Measurements from ENCODE around the gene HES6. TPM values are rescaled to one million over a fixed set of nuclear protein-coding genes. Genes with fewer than 3 reads are reported as not detected.
A peak's percentile ranks its signal among the peaks of the same experiment; 100 is the strongest.

HES6 gene
- total and polyA plus RNA-seq, 2 experiments from 2014 or later: 17.8 to 23.0 TPM

- H2AFZ ChIP-seq: no peak overlapping the region
- TF ChIP-seq EZH2phosphoT487 (IDR thresholded peaks at IDR 0.05; ENCODE audit: low read depth, severe bottlenecking, unreplicated experiment): no peak
- no peaks in the 10 kb centered on the region for H3K9me2 ChIP-seq (replicated peaks; ENCODE audit: insufficient read depth)
- no peak for DNase-seq (ENCODE audit: low spot score)
- H3K79me2 ChIP-seq: no peaks in the 10 kb centered on the region
- H3K4me3 ChIP-seq: no peak overlapping the region
- peak overlapping the region; percentile 74 for H3K27ac ChIP-seq
- H3K27me3 ChIP-seq: no peaks in the 10 kb centered on the region
- no peaks in the 10 kb centered on the region for H4K20me1 ChIP-seq (ENCODE audit: insufficient read depth, poor library complexity, severe bottlenecking)
- no peak overlapping the region for H3K4me2 ChIP-seq
- H3K4me1 ChIP-seq (ENCODE audit: insufficient read depth): peaks cover 12% of the 10 kb centered on the region
- WGBS (ENCODE audit: low lambda C conversion rate, missing lambda C conversion rate): 97% methylated on average over 16 of the region's 16 CpGs
- no peaks in the 10 kb centered on the region for H3K36me3 ChIP-seq (replicated peaks; ENCODE audit: insufficient read depth, low read depth)
- H3K9me3 ChIP-seq (ENCODE audit: low read depth): no peaks in the 10 kb centered on the region
Observed at GRCh38 chr2:238261718-238262375, 22.0 kb upstream of the HES6 start.

DNA sequence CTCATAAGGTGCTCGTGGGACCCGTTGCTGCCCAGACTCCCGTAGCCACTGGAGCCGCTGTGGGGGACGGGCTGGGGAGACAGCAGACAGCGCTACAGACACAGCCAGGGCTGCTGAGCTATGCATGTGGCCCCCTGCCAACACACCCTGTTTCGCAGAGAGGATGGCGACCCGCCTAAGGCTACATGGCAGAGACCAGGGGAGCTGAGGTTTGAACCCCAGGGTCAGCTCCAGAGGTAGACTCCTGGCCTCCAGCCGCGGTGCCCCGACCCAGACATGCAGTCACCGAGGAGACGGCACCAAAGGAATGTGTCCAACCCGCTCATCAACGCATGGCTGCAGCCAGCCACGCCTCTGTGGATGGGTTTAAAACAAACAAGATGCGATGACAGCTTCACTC, 21.0 kb upstream of the HES6 start:
- Histone ChIP-seq H2AFZ (no peak overlapping the region), H3K4me1 (ENCODE audit: insufficient read depth) (peaks cover 12% of the 10 kb centered on the region)
- DNase-seq (ENCODE audit: low spot score): no peak

DNA sequence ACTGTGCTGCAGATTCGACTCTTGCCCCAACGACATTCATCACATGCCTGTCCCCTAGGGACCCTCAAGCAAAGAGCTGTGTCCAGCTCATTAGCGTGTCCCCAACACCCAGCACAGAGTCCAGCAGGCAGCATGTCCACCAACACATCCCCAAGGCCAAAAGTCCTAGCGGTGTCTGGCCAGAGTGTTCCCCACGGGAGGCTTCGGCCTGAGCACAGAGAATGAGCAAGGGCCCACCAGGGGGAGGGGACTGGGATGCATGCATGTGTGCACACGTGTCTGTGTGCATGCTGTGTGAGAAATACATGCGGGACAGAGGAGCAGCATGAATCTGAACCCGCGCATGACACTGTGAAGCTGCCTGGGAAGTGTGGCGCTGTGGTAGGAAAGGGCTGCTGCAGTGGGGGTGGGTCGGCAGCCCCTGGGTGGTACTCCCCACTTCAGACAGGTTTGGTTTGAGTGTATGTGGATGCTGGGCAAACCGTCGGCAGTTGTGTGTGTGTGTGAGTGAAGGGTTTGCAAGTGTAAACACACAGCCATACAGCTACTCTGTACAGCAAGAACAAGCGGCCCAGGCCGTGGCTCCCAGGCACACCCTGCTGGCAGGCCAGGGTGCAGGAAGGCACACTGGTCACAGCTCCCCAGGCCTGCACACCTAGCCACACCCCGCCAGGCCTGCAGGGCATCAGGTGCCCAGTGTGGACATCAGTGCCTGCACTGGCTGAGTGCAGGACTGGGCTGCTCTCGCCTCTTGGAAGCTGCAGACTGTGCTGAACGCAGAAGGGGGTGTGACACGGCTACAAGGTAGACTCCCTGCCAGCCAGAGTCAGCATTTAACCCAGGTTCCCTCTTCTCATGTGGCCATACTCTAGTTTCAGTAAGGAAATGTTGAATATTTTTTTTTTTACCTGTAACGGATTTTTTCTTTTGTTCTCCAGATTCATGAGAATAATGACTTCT, 19.5 kb upstream of the HES6 start:
- TF ChIP-seq EZH2 (IDR thresholded peaks at IDR 0.05; ENCODE audit: borderline replicate concordance) (no peak), EZH2phosphoT487 (IDR thresholded peaks at IDR 0.05; ENCODE audit: low read depth, severe bottlenecking, unreplicated experiment) (no peak), CTCF (IDR thresholded peaks at IDR 0.05; ENCODE audit: poor library complexity) (peak; percentile 6)
- H3K4me3 ChIP-seq: no peak overlapping the region
- H3K9me3 ChIP-seq (ENCODE audit: low read depth): no peaks in the 10 kb centered on the region

More for the DNA sequence above, 21.0 kb upstream of the HES6 start:
- no peak overlapping the region for H3K27ac ChIP-seq
- H3K4me3 ChIP-seq: no peak overlapping the region
- H3K9me2 ChIP-seq (replicated peaks; ENCODE audit: insufficient read depth): no peaks in the 10 kb centered on the region
- no peaks in the 10 kb centered on the region for H3K9me3 ChIP-seq (ENCODE audit: low read depth)
- TF ChIP-seq EZH2phosphoT487 (IDR thresholded peaks at IDR 0.05; ENCODE audit: low read depth, severe bottlenecking, unreplicated experiment) (no peak), CTCF (IDR thresholded peaks at IDR 0.05; ENCODE audit: poor library complexity) (no peak), EZH2 (IDR thresholded peaks at IDR 0.05; ENCODE audit: borderline replicate concordance) (no peak)
- H3K4me2 ChIP-seq: no peak overlapping the region
- H3K27me3 ChIP-seq: no peaks in the 10 kb centered on the region
- H3K79me2 ChIP-seq: no peaks in the 10 kb centered on the region
- no peaks in the 10 kb centered on the region for H4K20me1 ChIP-seq (ENCODE audit: insufficient read depth, poor library complexity, severe bottlenecking)
- 77% methylated on average over 18 of the region's 18 CpGs for WGBS (ENCODE audit: low lambda C conversion rate, missing lambda C conversion rate)
- no peaks in the 10 kb centered on the region for H3K36me3 ChIP-seq (replicated peaks; ENCODE audit: insufficient read depth, low read depth)

More for the DNA sequence above, 19.5 kb upstream of the HES6 start:
- DNase-seq (ENCODE audit: low spot score): no peak
- 94% methylated on average over 21 of the region's 21 CpGs for WGBS (ENCODE audit: low lambda C conversion rate, missing lambda C conversion rate)
- Histone ChIP-seq H4K20me1 (ENCODE audit: insufficient read depth, poor library complexity, severe bottlenecking) (no peaks in the 10 kb centered on the region), H3K4me2 (no peak overlapping the region), H3K36me3 (replicated peaks; ENCODE audit: insufficient read depth, low read depth) (no peaks in the 10 kb centered on the region), H3K4me1 (ENCODE audit: insufficient read depth) (peaks cover 12% of the 10 kb centered on the region), H3K27ac (no peak overlapping the region), H3K79me2 (no peaks in the 10 kb centered on the region), H2AFZ (no peak overlapping the region), H3K27me3 (no peaks in the 10 kb centered on the region), H3K9me2 (replicated peaks; ENCODE audit: insufficient read depth) (no peaks in the 10 kb centered on the region)

Measured in hepatocyte (in vitro differentiated cells).